Measurements from ENCODE around the gene KANK2.

DNA sequence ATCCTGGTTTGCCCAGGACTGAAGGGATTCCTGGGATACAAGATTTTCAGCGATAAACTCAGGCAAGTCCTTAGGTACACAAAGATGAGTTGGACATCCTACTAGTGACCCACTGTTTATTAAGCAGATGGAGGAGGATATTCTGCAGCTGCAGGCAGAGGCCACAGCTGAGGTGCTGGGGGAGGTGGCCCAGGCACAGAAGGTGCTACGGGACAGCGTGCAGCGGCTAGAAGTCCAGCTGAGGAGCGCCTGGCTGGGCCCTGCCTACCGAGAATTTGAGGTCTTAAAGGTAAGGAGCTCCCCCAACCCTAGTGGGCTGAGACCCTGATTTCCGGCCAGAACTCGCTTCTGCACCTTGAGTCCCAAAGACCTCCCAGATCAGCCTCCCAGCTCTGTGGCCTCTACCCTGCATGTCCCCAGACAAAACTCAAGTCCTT is 42.7 kb upstream of the KANK2 start:
- TF ChIP-seq, protein P1, sequence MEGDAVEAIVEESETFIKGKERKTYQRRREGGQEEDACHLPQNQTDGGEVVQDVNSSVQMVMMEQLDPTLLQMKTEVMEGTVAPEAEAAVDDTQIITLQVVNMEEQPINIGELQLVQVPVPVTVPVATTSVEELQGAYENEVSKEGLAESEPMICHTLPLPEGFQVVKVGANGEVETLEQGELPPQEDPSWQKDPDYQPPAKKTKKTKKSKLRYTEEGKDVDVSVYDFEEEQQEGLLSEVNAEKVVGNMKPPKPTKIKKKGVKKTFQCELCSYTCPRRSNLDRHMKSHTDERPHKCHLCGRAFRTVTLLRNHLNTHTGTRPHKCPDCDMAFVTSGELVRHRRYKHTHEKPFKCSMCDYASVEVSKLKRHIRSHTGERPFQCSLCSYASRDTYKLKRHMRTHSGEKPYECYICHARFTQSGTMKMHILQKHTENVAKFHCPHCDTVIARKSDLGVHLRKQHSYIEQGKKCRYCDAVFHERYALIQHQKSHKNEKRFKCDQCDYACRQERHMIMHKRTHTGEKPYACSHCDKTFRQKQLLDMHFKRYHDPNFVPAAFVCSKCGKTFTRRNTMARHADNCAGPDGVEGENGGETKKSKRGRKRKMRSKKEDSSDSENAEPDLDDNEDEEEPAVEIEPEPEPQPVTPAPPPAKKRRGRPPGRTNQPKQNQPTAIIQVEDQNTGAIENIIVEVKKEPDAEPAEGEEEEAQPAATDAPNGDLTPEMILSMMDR (IDR thresholded peaks at IDR 0.05): no peak
- TF ChIP-seq ZFX (IDR thresholded peaks at IDR 0.05; ENCODE audit: borderline replicate concordance): no peak

Data from 22Rv1 (cell line).